ENCODE data around the gene MRPS25. TPM values are rescaled to one million over a fixed set of nuclear protein-coding genes. Genes with fewer than 3 reads are reported as not detected.
A peak's percentile ranks its signal among the peaks of the same experiment; 100 is the strongest.

Gene MRPS25
- total and polyA plus RNA-seq, 2 experiments from 2014 or later = 47.9 to 75.0 TPM

DNA sequence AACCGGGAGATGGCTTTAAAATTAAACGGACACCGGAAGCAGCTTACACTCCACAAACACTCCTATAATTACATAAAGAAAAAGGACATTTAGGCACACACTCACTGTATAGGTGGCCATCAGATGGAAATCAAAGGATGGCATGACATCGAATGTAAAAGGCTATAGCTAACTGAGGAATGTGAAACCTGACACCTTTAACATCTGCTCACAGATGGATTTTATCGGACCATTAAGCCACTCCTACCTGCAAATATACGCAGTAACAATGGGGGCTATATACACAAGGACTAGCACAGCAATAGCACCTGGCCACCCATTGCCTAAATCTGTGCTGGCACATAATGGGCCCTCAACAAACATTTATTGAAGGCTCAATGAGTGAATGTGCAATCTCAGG is 48.4 kb upstream of the MRPS25 start:
- ATAC-seq = peak; percentile 30; the same call in 2 of the 3 replicates
- no peaks in the 10 kb centered on the region for H3K36me3 Mint-ChIP-seq (ENCODE audit: low read depth)

More for the DNA sequence above, 48.4 kb upstream of the MRPS25 start:
- DNase-seq (ENCODE audit: low spot score) = peak; percentile 50
- Histone ChIP-seq H3F3A (replicated peaks; ENCODE audit: low read depth) (no peaks in the 10 kb centered on the region), H3K27me3 (ENCODE audit: insufficient read depth) (no peaks in the 10 kb centered on the region), H3K9me2 (ENCODE audit: insufficient read depth) (no peaks in the 10 kb centered on the region), H4K20me1 (replicated peaks; ENCODE audit: insufficient read depth) (no peaks in the 10 kb centered on the region), H3K4me3 (no peak overlapping the region), H3K4me1 (ENCODE audit: insufficient read depth) (peaks cover 16% of the 10 kb centered on the region), H3K4me2 (no peak overlapping the region), H3K27ac (ENCODE audit: low read depth) (no peak overlapping the region), H2AFZ (peak overlapping the region; percentile 80; the same call in 1 of the 2 replicates), H3K36me3 (ENCODE audit: insufficient read depth) (no peaks in the 10 kb centered on the region), H3K79me2 (replicated peaks; ENCODE audit: insufficient read depth) (no peaks in the 10 kb centered on the region)
- peaks cover 9% of the 10 kb centered on the region for H3K27me3 Mint-ChIP-seq (ENCODE audit: insufficient read depth, low read depth, poor library complexity)
- no peak for TF ChIP-seq NANOG (IDR thresholded peaks at IDR 0.05; ENCODE audit: borderline replicate concordance)
- no peak for TF ChIP-seq JUNB (IDR thresholded peaks at IDR 0.05; ENCODE audit: unreplicated experiment)
- TF ChIP-seq, protein P1, sequence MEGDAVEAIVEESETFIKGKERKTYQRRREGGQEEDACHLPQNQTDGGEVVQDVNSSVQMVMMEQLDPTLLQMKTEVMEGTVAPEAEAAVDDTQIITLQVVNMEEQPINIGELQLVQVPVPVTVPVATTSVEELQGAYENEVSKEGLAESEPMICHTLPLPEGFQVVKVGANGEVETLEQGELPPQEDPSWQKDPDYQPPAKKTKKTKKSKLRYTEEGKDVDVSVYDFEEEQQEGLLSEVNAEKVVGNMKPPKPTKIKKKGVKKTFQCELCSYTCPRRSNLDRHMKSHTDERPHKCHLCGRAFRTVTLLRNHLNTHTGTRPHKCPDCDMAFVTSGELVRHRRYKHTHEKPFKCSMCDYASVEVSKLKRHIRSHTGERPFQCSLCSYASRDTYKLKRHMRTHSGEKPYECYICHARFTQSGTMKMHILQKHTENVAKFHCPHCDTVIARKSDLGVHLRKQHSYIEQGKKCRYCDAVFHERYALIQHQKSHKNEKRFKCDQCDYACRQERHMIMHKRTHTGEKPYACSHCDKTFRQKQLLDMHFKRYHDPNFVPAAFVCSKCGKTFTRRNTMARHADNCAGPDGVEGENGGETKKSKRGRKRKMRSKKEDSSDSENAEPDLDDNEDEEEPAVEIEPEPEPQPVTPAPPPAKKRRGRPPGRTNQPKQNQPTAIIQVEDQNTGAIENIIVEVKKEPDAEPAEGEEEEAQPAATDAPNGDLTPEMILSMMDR (conservative IDR thresholded peaks at IDR 0.05; ENCODE audit: low read depth in 2 of 2) = no peak
- TF ChIP-seq, protein P2, sequence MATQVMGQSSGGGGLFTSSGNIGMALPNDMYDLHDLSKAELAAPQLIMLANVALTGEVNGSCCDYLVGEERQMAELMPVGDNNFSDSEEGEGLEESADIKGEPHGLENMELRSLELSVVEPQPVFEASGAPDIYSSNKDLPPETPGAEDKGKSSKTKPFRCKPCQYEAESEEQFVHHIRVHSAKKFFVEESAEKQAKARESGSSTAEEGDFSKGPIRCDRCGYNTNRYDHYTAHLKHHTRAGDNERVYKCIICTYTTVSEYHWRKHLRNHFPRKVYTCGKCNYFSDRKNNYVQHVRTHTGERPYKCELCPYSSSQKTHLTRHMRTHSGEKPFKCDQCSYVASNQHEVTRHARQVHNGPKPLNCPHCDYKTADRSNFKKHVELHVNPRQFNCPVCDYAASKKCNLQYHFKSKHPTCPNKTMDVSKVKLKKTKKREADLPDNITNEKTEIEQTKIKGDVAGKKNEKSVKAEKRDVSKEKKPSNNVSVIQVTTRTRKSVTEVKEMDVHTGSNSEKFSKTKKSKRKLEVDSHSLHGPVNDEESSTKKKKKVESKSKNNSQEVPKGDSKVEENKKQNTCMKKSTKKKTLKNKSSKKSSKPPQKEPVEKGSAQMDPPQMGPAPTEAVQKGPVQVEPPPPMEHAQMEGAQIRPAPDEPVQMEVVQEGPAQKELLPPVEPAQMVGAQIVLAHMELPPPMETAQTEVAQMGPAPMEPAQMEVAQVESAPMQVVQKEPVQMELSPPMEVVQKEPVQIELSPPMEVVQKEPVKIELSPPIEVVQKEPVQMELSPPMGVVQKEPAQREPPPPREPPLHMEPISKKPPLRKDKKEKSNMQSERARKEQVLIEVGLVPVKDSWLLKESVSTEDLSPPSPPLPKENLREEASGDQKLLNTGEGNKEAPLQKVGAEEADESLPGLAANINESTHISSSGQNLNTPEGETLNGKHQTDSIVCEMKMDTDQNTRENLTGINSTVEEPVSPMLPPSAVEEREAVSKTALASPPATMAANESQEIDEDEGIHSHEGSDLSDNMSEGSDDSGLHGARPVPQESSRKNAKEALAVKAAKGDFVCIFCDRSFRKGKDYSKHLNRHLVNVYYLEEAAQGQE (IDR thresholded peaks at IDR 0.05; ENCODE audit: unreplicated experiment) = no peak
- TF ChIP-seq STAT1 (IDR thresholded peaks at IDR 0.05; ENCODE audit: unreplicated experiment) = no peak
- no peak for TF ChIP-seq EZH2 (IDR thresholded peaks at IDR 0.05; ENCODE audit: low read depth, unreplicated experiment)
- no peak for TF ChIP-seq EZH2phosphoT487 (IDR thresholded peaks at IDR 0.05; ENCODE audit: unreplicated experiment)
- TF ChIP-seq CREB1 (CRISPR knock-in tag; IDR thresholded peaks at IDR 0.05; ENCODE audit: low read depth) = no peak
- TF ChIP-seq, protein P3, sequence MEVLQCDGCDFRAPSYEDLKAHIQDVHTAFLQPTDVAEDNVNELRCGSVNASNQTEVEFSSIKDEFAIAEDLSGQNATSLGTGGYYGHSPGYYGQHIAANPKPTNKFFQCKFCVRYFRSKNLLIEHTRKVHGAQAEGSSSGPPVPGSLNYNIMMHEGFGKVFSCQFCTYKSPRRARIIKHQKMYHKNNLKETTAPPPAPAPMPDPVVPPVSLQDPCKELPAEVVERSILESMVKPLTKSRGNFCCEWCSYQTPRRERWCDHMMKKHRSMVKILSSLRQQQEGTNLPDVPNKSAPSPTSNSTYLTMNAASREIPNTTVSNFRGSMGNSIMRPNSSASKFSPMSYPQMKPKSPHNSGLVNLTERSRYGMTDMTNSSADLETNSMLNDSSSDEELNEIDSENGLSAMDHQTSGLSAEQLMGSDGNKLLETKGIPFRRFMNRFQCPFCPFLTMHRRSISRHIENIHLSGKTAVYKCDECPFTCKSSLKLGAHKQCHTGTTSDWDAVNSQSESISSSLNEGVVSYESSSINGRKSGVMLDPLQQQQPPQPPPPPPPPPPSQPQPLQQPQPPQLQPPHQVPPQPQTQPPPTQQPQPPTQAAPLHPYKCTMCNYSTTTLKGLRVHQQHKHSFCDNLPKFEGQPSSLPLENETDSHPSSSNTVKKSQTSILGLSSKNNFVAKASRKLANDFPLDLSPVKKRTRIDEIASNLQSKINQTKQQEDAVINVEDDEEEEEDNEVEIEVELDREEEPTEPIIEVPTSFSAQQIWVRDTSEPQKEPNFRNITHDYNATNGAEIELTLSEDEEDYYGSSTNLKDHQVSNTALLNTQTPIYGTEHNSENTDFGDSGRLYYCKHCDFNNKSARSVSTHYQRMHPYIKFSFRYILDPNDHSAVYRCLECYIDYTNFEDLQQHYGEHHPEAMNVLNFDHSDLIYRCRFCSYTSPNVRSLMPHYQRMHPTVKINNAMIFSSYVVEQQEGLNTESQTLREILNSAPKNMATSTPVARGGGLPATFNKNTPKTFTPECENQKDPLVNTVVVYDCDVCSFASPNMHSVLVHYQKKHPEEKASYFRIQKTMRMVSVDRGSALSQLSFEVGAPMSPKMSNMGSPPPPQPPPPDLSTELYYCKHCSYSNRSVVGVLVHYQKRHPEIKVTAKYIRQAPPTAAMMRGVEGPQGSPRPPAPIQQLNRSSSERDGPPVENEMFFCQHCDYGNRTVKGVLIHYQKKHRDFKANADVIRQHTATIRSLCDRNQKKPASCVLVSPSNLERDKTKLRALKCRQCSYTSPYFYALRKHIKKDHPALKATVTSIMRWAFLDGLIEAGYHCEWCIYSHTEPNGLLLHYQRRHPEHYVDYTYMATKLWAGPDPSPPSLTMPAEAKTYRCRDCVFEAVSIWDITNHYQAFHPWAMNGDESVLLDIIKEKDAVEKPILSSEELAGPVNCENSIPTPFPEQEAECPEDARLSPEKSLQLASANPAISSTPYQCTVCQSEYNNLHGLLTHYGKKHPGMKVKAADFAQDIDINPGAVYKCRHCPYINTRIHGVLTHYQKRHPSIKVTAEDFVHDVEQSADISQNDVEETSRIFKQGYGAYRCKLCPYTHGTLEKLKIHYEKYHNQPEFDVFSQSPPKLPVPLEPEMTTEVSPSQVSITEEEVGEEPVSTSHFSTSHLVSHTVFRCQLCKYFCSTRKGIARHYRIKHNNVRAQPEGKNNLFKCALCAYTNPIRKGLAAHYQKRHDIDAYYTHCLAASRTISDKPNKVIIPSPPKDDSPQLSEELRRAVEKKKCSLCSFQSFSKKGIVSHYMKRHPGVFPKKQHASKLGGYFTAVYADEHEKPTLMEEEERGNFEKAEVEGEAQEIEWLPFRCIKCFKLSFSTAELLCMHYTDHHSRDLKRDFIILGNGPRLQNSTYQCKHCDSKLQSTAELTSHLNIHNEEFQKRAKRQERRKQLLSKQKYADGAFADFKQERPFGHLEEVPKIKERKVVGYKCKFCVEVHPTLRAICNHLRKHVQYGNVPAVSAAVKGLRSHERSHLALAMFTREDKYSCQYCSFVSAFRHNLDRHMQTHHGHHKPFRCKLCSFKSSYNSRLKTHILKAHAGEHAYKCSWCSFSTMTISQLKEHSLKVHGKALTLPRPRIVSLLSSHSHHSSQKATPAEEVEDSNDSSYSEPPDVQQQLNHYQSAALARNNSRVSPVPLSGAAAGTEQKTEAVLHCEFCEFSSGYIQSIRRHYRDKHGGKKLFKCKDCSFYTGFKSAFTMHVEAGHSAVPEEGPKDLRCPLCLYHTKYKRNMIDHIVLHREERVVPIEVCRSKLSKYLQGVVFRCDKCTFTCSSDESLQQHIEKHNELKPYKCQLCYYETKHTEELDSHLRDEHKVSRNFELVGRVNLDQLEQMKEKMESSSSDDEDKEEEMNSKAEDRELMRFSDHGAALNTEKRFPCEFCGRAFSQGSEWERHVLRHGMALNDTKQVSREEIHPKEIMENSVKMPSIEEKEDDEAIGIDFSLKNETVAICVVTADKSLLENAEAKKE (CRISPR knock-in tag; IDR thresholded peaks at IDR 0.05) = no peak
- TF ChIP-seq POLR2AphosphoS5 (IDR thresholded peaks at IDR 0.05; ENCODE audit: low read depth) = no peak
- TF ChIP-seq ZNF114 (CRISPR knock-in tag; IDR thresholded peaks at IDR 0.05) = no peak
- TF ChIP-seq, protein P4, sequence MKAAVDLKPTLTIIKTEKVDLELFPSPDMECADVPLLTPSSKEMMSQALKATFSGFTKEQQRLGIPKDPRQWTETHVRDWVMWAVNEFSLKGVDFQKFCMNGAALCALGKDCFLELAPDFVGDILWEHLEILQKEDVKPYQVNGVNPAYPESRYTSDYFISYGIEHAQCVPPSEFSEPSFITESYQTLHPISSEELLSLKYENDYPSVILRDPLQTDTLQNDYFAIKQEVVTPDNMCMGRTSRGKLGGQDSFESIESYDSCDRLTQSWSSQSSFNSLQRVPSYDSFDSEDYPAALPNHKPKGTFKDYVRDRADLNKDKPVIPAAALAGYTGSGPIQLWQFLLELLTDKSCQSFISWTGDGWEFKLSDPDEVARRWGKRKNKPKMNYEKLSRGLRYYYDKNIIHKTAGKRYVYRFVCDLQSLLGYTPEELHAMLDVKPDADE (IDR thresholded peaks at IDR 0.05) = no peak
- TF ChIP-seq ZNF331 (CRISPR knock-in tag; IDR thresholded peaks at IDR 0.05; ENCODE audit: low read depth) = no peak
- H3K9me3 Mint-ChIP-seq = peaks cover 2% of the 10 kb centered on the region; the same call in 1 of the 3 replicates
- H3K4me3 Mint-ChIP-seq = no peak overlapping the region
- peaks cover 25% of the 10 kb centered on the region for H3K4me1 Mint-ChIP-seq
- no peak overlapping the region for H3K27ac Mint-ChIP-seq

Data from GM23338 (cell line).